GM21515 (cell line): Measurements from ENCODE around the gene SPOCK1.

Experiments
- ATAC-seq: cut with Tn5 transposase; IDR thresholded peaks from one replicate; pipeline ENCODE4 v1.9.1; 2021; ENCODE audit not compliant: unreplicated experiment

The SPOCK1 gene

DNA sequence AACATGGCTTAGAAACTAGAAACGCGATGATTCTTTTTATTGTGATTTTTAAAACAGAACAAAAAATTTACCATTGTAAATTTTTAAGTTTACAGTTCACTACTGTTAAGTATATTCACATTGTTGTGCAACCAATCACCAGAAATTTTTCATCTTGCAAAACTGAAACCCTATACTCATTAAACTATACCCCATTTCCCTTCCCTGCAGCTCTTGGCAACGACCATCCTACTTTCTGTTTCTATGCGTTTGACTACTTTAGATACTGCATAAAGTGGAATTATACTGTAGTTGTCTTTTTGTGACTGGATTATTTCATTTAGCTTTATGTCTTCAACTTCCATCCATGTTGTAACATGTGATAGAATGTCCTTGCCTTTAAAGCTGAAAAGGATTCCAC lies 52.5 kb downstream of the SPOCK1 start:
- ATAC-seq, result no peak

DNA sequence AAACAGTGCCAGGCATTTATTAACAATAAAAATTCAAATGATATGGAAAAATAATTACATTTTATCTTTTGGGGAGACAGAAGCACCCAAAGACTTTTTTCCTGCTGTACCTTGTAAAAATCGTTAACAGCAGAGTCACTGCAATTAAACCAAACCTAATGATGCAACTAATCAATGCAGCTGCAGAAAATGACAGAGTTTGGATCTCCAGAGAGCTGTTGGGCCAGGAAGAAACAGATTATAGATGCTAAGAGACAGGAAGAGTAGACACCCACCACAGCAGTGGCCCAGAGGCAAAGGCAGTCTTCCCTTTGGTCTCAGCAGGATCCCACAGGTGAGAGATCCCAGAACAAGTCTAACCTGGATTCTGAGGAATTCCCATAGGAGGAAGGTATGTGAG lies 53.0 kb downstream of the SPOCK1 start:
- ATAC-seq, result no peak

DNA sequence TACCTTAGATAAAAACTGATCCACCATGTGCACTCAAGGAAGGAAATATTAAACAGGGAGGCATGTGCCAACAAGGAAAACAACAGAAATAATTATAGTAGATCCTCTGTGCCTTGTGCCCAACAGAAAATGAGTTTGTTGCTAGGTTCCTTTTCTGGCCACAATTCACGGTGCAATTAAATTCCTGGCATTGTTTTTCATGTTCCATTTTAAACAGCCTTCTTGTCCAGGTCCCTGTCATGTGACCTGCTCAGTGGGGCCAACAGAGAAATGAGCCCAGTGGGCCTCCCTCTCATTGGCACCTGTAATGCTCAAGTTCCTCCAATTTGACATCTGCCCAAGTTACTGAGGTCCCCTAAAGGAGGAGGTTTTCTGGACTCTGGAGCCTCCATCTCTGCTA lies 56.5 kb downstream of the SPOCK1 start:
- ATAC-seq, result no peak

DNA sequence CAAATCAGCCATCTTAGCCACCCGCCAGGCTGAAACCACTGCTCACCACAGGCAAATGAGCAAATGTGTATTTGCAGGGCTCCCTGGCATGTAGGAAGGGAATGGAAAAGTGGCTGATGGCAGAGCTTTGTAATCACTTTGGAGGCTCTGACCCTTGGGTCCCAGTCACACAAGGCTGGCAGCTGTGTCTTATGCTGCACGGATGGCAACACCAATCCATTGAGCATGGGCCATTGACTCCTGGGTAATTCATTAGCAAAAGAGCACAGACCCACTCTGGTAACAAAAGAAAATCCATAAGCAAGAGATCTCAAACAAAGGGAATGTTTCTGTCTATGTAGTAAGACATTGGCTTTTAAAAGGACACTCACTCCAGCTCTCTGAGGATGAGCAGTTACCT lies 57.6 kb downstream of the SPOCK1 start:
- ATAC-seq, result no peak

DNA sequence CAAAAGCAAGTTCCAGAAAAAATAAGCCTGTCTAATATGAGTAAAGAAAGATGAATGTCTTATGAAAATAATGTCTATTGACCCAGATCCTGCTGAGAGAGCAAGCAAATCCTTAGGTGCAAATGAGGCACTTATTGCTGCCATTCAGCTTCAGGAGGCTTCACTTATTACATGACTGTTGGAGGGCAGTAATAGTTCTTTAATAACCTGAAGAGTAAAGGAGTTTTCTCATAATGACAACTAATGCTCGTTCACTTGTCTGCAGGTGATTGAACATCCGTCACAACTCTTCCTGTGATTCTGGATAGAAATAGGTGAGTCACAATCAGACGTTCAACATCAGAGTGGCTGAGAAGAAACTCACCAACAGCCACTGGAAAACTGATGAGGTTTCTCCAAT lies 58.3 kb downstream of the SPOCK1 start:
- no peak for ATAC-seq

DNA sequence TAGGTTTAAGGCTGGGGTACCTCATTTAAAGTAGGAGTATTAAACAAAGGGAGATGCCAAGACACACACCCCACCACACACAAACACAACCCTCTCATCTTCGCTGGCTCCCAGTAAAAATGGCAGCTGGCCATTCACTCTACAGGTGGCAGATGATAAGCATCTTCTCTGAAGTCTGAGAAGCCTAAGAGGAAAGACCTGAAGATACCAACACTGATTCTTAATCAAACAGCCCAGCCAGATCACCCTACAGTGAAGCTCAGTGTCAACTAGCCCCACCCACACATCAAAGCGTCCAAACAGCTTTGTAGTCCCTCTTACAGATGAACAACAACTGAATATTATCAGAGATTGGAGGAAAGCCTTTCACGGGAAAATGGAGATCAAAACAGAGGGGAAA lies 59.5 kb downstream of the SPOCK1 start:
- ATAC-seq, result no peak

DNA sequence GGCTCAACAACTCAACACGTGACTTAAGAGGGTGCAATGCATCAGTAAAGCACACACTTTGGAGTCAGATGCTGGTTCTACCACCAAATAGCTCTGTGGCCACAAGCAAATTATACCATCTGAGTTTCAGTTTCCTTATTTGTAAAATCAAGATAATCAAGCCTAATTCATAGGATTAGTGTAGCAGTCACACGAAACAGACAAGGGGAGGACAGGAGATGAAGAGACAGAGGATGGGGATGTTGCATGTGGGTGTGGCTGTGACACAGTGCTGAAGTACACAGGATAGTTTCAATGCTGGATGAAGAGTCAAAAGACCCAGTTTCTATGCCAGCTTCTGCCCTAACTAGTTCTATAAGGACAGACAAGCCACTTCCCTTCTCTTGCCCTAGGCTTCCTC lies 60.2 kb downstream of the SPOCK1 start:
- ATAC-seq, result no peak

DNA sequence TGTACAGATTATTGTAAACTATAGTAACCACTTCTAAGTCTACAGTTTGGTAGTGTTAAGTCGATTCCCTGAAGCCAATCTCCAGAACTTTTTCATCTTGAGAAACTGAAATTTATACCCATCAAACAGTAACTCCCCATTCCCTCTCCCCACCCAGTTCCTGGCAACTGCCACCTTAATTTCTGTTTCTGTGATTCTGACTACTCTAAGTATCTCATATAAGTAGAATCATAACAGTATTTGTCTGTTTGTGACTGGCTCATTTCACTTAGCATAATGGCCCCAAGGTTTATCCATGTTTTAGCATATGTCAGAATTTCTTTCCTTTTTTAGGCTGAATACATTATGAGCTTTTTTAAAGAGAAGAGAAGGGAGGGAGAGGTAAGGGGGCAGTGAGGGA lies 61.4 kb downstream of the SPOCK1 start:
- ATAC-seq, result no peak

DNA sequence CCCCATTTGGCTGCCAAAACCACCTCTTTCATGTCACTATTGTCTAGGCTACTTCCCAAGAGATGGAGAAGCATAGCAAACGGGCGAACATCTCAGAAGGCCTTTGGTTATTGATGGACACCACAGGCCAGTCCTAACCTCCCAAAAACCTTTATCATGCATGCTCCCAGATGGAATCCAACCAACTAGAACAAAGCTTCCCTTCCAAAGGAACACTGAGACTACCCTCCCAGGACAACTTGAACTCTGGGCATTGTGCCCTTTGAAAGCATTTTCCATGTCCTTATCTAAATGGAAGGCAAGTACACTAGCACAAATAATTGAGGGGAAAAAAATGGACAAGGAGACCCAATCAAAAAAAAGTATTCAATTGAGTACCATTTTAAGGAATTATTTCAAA lies 65.6 kb downstream of the SPOCK1 start:
- no peak for ATAC-seq

DNA sequence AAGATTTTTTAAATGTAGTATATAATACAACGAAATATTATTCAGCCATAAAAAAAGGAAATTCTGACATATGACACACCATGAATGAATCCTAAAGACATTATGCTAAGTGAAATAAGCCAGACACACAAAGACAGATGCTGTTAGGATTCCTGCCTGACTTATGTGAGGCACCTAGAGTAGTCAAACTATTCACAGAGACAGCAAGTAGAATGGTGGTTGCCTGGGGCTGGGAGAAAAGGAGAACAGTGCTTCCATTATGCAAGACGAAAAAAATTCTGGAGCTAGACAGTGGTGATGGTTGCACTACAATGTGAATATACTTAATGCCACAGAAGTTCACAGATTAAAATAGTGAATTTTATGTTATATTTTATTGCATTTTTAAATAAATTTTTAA lies 66.8 kb downstream of the SPOCK1 start:
- ATAC-seq, result no peak

DNA sequence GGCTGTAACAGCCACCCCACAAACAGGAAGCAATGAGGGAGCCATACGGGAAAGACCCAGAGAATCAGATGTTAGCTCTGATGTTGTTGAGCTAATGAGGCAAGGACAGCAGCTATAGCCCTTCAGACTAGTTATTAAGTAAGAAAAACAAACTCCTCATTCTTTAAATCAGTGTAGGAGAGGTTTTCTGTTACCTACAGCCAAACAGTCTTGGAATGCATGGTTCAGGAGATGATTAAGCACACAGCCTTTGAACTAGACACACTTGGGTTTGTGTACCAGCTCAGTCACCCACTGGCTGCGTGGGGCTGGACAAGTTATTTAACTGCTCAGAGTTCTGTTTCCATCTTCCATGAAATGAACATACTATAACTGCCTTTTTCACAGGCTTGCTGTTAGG lies 68.1 kb downstream of the SPOCK1 start:
- no peak for ATAC-seq

DNA sequence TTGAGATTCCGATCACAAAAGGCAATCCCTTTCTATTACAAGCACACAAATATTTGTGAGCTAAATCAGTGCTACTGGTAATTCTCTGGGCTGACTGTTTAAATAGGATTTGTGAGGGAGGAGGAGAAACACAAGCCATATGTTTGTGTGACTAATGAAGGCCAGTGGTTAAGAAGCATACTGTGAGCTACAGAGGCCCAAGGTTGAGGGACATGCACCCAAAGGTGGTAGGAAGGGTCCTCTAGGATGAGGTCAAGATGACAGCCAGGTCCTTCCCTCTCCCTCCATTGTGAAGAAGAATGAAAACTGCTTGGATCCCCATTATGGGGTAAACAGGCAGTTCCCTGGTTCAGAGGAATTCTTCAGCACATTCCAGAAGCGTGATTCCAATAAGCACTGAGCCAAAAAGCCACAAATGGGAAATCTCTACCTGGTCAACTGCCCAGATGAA lies 83.9 kb downstream of the SPOCK1 start:
- ATAC-seq, result no peak

DNA sequence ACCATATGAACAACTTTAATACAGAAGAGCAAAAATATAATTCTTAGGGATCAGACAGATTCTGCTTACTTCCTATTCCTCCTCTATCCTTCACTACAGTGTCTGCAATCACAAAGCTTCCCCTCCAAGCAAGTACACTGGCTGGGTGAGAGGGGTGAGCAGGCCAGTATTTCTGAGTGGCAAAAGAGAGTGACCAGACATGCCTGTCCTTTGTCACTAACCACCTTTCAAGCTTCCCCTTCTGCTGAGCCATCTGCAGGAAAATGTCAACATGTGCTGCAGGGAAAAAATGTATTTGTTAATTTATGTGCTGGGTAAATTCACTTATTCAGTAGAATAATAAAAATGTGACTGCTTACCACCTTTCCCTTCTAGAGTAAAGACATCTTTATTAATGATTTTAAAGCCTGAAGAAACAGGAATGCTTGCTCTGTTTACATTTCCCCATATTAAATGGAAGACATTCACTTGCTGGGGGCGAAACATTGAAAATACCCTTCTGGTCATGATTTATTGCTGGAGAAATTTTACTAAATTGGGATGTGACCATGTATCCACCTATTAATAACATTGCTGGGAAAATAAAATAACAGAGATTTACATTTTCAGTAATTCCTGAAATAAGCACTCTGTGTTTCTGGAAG lies 84.9 kb downstream of the SPOCK1 start:
- ATAC-seq, result no peak

DNA sequence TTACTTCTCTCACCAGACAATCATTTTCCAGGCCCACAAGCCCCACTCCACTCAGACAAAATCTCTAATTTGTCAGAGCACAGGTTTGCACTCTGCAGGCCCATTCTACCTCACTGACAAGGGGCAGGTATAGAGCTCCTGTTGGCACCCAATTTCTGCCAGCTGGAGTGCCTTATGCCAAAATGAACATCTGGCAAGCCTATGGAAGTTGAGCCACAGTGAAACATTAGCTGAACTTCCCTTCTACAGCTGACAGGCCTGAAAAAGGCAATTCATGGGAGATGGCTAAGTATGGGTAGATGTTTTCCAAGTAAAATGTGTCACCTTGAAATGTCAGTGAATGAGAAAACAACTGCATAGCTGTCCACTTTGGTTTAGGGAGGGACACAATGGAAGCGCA lies 87.0 kb downstream of the SPOCK1 start:
- ATAC-seq, result no peak

DNA sequence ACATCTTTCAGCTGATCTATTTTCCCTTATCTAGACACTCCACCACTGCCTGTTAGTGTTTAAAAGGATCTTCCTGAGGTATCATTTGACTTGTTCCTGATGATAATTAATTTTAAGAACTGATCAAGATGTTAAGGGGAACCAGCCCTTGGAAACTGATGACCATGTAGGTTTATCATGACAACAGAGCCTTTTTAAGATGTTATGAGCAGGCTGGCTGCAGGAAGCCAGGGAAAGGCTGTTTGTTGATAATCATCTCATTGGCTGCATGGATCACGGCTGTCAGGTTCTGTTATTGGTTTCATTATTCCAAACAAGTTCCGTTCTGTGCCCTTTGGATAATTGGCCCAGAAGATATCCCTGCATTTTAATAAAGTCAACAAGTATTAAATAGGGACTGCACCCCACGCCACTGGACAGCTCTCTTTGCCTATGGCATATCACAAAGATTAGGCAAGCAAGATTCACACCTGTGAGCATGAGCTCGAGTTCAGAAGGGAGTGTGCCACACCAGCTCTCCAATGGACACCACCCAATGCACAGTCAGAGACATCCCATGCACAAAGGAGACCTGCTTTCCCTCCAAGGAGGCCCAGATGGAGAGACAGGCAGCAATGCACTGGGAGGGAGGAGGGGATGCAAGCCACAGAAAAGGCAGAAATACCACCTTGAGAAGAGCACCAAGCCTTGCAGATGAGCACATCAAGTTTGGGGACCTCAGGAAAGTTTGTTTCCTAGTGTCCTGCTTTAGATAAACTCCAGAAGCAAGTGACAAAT lies 88.7 kb downstream of the SPOCK1 start:
- no peak for ATAC-seq

DNA sequence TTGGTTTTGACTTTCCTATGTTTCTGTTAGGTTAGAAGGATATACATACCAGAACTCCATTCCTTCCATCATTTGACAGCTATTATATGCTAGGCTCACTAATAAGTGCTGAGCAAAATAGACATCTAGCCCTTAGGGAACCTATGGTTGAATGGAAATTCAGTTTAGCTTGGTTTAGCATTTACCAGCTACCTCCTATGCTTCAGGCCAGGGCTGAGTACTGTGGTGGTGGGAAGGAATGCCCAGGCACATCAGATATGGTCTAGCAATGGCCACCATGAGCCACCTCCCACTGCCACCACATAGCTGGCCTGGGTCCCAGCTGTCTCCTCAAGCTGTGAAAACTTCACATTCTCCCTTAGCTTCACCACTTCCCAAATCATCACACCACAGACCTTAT lies 89.4 kb downstream of the SPOCK1 start:
- ATAC-seq, result no peak

DNA sequence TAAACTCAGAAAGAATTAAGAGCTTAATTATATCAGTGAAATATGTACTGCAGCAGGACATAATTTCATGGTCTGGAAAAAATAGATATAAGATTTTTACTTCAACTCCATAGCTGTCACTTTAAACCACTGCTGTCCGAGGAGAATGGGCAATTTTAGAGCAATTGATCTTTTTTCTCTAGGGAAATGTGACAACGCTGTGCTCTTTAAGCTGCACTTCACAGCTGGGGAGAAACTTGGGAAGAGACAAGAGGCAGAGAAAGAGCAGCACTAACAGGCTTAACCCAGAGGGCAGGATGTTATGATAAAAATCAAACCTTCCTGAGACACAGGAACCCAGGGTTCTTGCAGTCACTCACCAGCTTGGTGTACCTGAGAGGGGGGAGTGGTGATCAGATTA lies 92.0 kb downstream of the SPOCK1 start:
- no peak for ATAC-seq

DNA sequence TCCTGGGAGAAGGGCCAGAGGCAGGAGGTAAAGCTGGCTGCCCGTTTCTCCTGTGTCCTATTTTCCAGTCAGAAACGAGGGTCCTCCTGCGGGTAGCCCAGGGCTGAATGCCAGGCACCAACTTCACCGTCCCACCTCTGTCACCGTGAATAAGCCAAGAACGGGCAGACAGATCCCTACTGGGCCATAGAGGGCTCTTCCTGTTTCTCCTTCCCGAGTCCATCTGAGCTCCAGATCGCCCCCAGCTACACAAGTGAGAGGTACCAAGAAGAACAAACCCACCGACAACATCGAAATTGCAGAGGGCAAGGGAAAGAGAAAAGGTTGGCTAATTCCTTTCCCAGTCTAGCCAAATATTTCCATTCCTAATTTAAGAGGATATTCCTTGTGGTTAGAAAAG lies 93.7 kb downstream of the SPOCK1 start:
- no peak for ATAC-seq

DNA sequence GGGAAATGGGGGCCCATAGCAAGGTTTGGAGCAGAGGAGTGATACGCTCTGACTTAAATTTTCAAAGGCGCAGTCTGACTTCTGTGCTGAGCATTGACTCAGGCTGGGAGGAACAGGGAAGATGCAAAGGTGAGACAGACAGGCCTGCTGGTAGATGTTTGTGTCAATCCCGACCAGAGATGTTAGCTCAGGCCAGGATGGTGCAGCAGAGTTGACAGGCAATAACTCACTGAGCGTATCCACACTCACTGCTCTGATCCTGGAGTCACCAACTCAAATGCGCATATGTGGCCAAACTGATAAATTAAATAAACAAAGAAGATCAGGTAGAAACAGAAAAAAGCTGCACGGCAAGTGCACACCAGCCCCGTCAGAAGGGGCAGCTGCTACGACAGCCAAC lies 95.3 kb downstream of the SPOCK1 start:
- no peak for ATAC-seq

DNA sequence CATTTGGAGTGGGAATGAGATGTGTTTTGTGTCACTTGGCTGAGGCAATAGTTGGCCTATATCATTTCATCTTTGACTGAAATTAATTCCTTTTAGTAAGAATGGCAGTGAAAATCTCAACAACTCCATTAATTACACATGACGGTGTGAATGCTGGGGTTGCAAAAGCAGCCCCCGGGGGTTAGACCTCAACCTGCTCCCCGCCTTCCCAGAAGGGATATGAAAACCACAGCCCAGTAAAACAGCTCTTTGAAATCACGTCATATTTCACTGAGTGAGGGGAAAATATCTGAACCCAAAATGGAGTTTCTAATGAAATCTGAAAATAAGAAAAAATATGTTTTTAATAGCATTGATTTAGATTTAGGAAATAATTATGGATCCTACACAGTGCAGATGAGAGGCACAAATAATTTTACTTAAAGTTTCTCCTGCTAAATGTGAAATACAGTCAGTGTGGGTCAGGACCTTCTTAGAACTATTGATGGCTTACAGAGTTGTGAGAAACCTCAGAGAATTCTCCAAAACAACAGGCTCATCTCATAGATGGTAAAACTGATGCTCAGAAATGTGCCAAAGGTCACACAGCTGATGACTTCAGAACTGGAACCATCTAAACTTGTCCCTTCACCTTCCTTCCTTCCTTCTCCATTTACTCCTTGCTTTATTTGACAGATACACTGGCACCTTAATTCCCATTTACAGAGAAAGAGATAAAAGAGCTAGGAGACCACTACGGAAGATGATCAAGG lies 96.5 kb downstream of the SPOCK1 start:
- no peak for ATAC-seq

DNA sequence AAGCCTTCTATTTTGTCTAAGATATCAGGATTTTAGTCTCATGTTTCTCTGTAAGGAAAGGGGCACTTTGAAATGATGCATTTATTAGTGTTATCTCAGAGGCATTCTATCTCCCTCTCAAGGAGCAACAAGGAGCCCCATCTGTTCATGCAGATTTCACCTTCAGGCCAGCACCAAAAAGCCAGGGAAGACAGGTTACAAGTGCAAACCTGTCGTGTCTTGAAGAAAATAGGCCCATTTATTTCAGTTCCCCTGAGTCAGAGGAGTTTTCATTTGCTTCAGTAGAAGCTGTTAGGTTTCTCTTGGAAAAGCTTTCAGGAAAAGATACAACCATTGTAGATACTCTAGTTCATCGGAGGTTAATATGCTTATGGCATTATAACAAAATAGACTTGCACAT lies 97.2 kb downstream of the SPOCK1 start:
- ATAC-seq, result no peak

DNA sequence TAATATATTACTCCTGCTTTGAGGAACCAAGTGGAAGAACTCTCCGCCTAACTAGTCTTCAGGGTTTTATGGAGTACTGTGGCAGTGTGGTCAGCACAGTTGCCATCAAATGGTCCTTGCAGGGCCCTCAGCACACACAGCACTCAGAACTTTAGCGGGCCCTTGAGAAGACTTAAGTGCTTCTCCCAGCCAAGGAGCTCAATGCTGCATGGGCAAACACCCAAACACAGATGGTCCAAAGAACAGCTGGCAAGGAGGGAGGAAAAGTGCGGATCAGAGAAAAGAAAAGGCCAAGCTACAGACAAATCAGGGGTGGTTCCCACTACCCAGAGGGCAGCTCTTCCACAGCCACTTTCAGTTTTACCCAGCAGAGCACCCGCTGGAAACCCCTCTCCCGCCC lies 98.6 kb downstream of the SPOCK1 start:
- ATAC-seq, result no peak
